GM23338 (cell line): ENCODE data around the gene PPP1R3F. TPM values are rescaled to one million over a fixed set of nuclear protein-coding genes. Genes with fewer than 3 reads are reported as not detected.
"Not testable (repeated sequence)": the region's sequence is repeated elsewhere in the genome, so short reads cannot be mapped to it uniquely, and the experiment has no call there.

Experiments
- ATAC-seq: fragments of 200-7000 bp; cut with Tn5 transposase; 3 replicates; pipeline ENCODE4 v1.9.1; 2020
- DNase-seq: peaks from one replicate; pipeline ENCODE4 v3.0.0-alpha.2; 2015; ENCODE audit warnings: low spot score
- H2AFZ ChIP-seq: fragments of 200-600 bp; sonication (generic); 2 replicates; pipeline ENCODE4 v1.8.0; 2016; ENCODE audit warnings: antibody characterized with exemption, mild to moderate bottlenecking, moderate library complexity
- H3F3A ChIP-seq: fragments of 200-600 bp; sonication (generic); replicated peaks from 2 replicates; pipeline ENCODE4 v1.8.0; 2017; ENCODE audit warnings: antibody characterized with exemption, mixed run types, low read depth
- H3K27ac ChIP-seq: fragments of 200-600 bp; sonication (generic); 2 replicates; pipeline ENCODE4 v1.6.1; 2016; ENCODE audit warnings: low read depth
- H3K27me3 ChIP-seq: fragments of 200-600 bp; sonication (generic); 2 replicates; pipeline ENCODE4 v1.8.0; 2016; ENCODE audit warnings: mild to moderate bottlenecking, mixed run types, moderate library complexity; ENCODE audit not compliant: insufficient read depth
- H3K36me3 ChIP-seq: fragments of 200-600 bp; sonication (generic); 2 replicates; pipeline ENCODE4 v1.8.0; 2016; ENCODE audit warnings: mild to moderate bottlenecking; ENCODE audit not compliant: insufficient read depth
- H3K4me1 ChIP-seq: fragments of 200-600 bp; sonication (generic); 2 replicates; pipeline ENCODE4 v1.8.0; 2016; ENCODE audit warnings: mild to moderate bottlenecking, moderate library complexity; ENCODE audit not compliant: insufficient read depth
- H3K4me2 ChIP-seq: fragments of 200-600 bp; sonication (generic); 2 replicates; pipeline ENCODE4 v1.7.1; 2017; ENCODE audit warnings: mixed run types
- H3K4me3 ChIP-seq: fragments of 200-600 bp; sonication (generic); 2 replicates; pipeline ENCODE4 v1.6.1; 2016; ENCODE audit warnings: mixed run types
- H3K79me2 ChIP-seq: fragments of 200-600 bp; sonication (generic); replicated peaks from 2 replicates; pipeline ENCODE4 v1.8.0; 2017; ENCODE audit warnings: mild to moderate bottlenecking; ENCODE audit not compliant: insufficient read depth
- H3K9me2 ChIP-seq: fragments of 200-600 bp; sonication (generic); 2 replicates; pipeline ENCODE4 v1.8.0; 2017; ENCODE audit not compliant: insufficient read depth
- H4K20me1 ChIP-seq: fragments of 200-600 bp; sonication (generic); replicated peaks from 2 replicates; pipeline ENCODE4 v1.8.0; 2017; ENCODE audit warnings: mild to moderate bottlenecking; ENCODE audit not compliant: insufficient read depth
- H3K27ac Mint-ChIP-seq: 2 replicates; pipeline ENCODE4 v1.8.0; 2020; ENCODE audit warnings: inconsistent platforms, mild to moderate bottlenecking, moderate library complexity, mixed read lengths
- H3K27me3 Mint-ChIP-seq: 3 replicates; pipeline ENCODE4 v1.8.0; 2022; ENCODE audit warnings: low read depth, mild to moderate bottlenecking, moderate library complexity, mixed read lengths, inconsistent platforms; ENCODE audit not compliant: insufficient read depth, poor library complexity
- H3K36me3 Mint-ChIP-seq: 3 replicates; pipeline ENCODE4 v1.8.0; 2021; ENCODE audit warnings: low read depth, mild to moderate bottlenecking, inconsistent platforms, moderate library complexity, mixed read lengths
- H3K4me1 Mint-ChIP-seq: 3 replicates; pipeline ENCODE4 v1.8.0; 2020; ENCODE audit warnings: mild to moderate bottlenecking, inconsistent platforms, mixed read lengths
- H3K4me3 Mint-ChIP-seq: 3 replicates; pipeline ENCODE4 v1.8.0; 2021; ENCODE audit warnings: moderate library complexity, mild to moderate bottlenecking, inconsistent platforms, mixed read lengths
- H3K9me3 Mint-ChIP-seq: 3 replicates; pipeline ENCODE4 v1.8.0; 2020; ENCODE audit warnings: moderate library complexity, mild to moderate bottlenecking, inconsistent platforms, mixed read lengths
- ETS1 ChIP-seq: IDR thresholded peaks from 2 replicates; pipeline ENCODE4 v1.6.1; 2016; ENCODE audit warnings: antibody characterized with exemption
- EZH2 ChIP-seq: fragments of 200-600 bp; sonication (generic); IDR thresholded peaks from one replicate; pipeline ENCODE4 v1.8.0; 2017; ENCODE audit warnings: antibody characterized with exemption, mild to moderate bottlenecking, low read depth; ENCODE audit not compliant: unreplicated experiment
- EZH2phosphoT487 ChIP-seq: fragments of 200-600 bp; sonication (generic); IDR thresholded peaks from one replicate; pipeline ENCODE4 v1.8.1; 2018; ENCODE audit warnings: antibody characterized with exemption; ENCODE audit not compliant: unreplicated experiment
- JUNB ChIP-seq: IDR thresholded peaks from one replicate; pipeline ENCODE4 v1.6.1; 2016; ENCODE audit warnings: antibody characterized with exemption; ENCODE audit not compliant: unreplicated experiment
- POLR2AphosphoS5 ChIP-seq: IDR thresholded peaks from 2 replicates; pipeline ENCODE4 v1.6.1; 2016; ENCODE audit warnings: antibody characterized with exemption, low read depth
- ZNF114 ChIP-seq: fragments of 250-450 bp; sonication (Bioruptor Pico); IDR thresholded peaks from 2 replicates; pipeline ENCODE4 v1.5.0; 2020; ENCODE audit warnings: mild to moderate bottlenecking, moderate library complexity
- ZNF462 ChIP-seq: fragments of 250-450 bp; sonication (Bioruptor Pico); IDR thresholded peaks from 2 replicates; pipeline ENCODE4 v1.5.0; 2020; ENCODE audit warnings: mild to moderate bottlenecking, moderate library complexity
- polyA plus RNA-seq: library from polyadenylated mRNA; unstranded; fragments of >200 nt; fragmentation: Nextera tagmentation; extraction: Ambion mirVana; gene quantifications from 2 replicates; pipeline ENCODE4 v1.2.1, GENCODE V29; 2016
- total RNA-seq: library from RNA; depleted of rRNA; stranded (reverse); fragments of >200 nt; shearing (Covaris generic); gene quantifications from 2 replicates; pipeline ENCODE4 v1.2.3, GENCODE V29; 2014

PPP1R3F gene
- total and polyA plus RNA-seq, 2 experiments from 2014 or later = 3.1 to 11.3 TPM

GRCh38 chrX:49303346-49303745 is 33.8 kb downstream of the PPP1R3F start, which contains the start of gene GAGE10 (continued):
- TF ChIP-seq EZH2 = no peak

- H3K4me1 Mint-ChIP-seq = peaks cover 39% of the 10 kb centered on the region
- not testable (repeated sequence) for H3F3A ChIP-seq, H3K27ac ChIP-seq, H2AFZ ChIP-seq, H3K27ac Mint-ChIP-seq, H3K36me3 ChIP-seq, ATAC-seq, DNase-seq, H3K27me3 Mint-ChIP-seq, H4K20me1 ChIP-seq, H3K36me3 Mint-ChIP-seq, H3K4me2 ChIP-seq, H3K4me3 ChIP-seq, H3K9me2 ChIP-seq, H3K4me3 Mint-ChIP-seq, H3K79me2 ChIP-seq, H3K27me3 ChIP-seq
- H3K4me1 ChIP-seq = peaks cover 12% of the 10 kb centered on the region
- peaks cover 13% of the 10 kb centered on the region; the same call in 1 of the 3 replicates for H3K9me3 Mint-ChIP-seq
These were observed 38.2 kb downstream of the PPP1R3F start for GRCh38 chrX:49307775-49308174.

- Histone ChIP-seq H3F3A (0 out of 2 replicates have a peak, but pooled peaks cover 3% of the 10 kb centered on the region), H4K20me1 (no peaks in the 10 kb centered on the region), H3K4me1 (peaks cover 12% of the 10 kb centered on the region), H3K4me3 (peak overlapping the region; percentile 44), H3K9me2 (no peaks in the 10 kb centered on the region), H3K27me3 (no peaks in the 10 kb centered on the region), H3K79me2 (no peaks in the 10 kb centered on the region), H3K4me2 (peak overlapping the region; percentile 69), H3K36me3 (no peaks in the 10 kb centered on the region), H3K27ac (peak overlapping the region; percentile 52), H2AFZ (no peak overlapping the region)
- Mint-ChIP-seq H3K27ac (peak overlapping the region; percentile 96), H3K9me3 (peaks cover 13% of the 10 kb centered on the region; the same call in 1 of the 3 replicates), H3K36me3 (0 out of 3 replicates have a peak, but pooled peaks cover 10% of the 10 kb centered on the region), H3K4me1 (peaks cover 39% of the 10 kb centered on the region), H3K4me3 (peak overlapping the region; percentile 61), H3K27me3 (peaks cover 8% of the 10 kb centered on the region)
- ATAC-seq = peak; percentile 11; the same call in 1 of the 3 replicates
- TF ChIP-seq ZNF462 (CRISPR knock-in tag) (no peak), ETS1 (no peak), POLR2AphosphoS5 (no peak), EZH2phosphoT487 (no peak), EZH2 (no peak), JUNB (no peak), ZNF114 (CRISPR knock-in tag) (no peak)
- no peak for DNase-seq
These were observed 39.1 kb downstream of the PPP1R3F start for GRCh38 chrX:49308604-49309269.
